ENCODE results near the gene H3-3A.

Gene H3-3A

DNA sequence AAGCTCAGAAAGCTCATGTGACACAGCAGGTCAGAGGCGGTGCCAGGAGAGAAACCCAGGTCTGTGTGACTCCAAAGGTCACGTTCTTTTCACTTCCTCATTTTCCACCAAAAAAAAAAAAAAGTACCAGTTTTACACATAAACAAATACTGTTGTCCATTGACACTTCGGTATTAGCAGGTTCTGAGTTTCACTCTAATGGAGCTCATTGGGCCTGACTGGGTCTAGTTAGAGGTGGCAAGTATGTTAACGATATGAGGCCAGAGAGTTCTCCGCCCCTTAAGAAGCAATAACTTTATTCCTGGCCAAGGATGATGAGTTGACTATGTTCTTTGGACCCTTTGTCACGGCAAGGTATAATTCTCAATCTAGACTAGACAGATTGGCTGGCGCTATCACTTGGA, 33.4 kb upstream of the H3-3A start:
- peak overlapping the region; percentile 69 for H3K4me2 ChIP-seq (ENCODE audit: low read length)

DNA sequence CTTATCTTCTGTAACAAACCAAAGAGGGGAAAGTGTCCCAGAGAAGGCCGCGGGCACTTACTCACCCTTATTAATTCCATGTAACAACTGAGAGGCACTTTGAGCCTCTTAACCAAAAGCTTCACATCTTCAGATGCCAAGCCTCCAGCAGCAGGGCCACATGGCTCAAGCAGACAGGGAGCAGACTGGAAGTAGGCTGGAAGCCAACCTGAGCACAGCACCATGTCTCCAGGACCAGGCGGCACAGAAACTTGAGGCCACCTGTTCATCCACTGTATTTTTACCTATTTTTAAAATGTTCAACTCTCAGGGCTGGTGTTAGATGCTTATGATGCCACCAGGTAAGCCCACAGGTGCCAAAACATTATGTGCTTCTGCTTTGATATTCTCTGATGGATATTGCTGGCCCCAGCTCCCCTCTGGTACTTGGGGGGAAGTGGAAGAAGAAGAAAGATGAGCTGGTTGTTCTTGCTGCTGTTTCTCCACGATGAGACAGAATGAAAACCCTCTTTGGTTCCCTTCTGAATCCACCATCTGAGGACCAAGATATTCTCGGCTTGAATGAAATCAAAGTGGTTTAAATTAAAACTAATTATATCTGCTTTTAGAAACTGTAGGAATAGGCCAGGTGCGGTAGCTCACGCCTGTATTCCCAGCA, 32.8 kb upstream of the H3-3A start:
- Histone ChIP-seq H3K36me3 (replicated peaks; ENCODE audit: low read depth, low read length) (no peaks in the 10 kb centered on the region), H3K79me2 (ENCODE audit: low read length) (no peaks in the 10 kb centered on the region), H3K4me3 (ENCODE audit: low read length) (peak overlapping the region; percentile 41), H3K9ac (ENCODE audit: low read length) (peak overlapping the region; percentile 17; the same call in 1 of the 2 replicates), H2AFZ (ENCODE audit: low read depth, low read length) (no peak overlapping the region), H3K4me2 (ENCODE audit: low read length) (peak overlapping the region; percentile 69), H3K4me1 (ENCODE audit: low read length) (peaks cover 31% of the 10 kb centered on the region), H3K27me3 (ENCODE audit: low read depth, low read length) (no peaks in the 10 kb centered on the region), H3K9me3 (ENCODE audit: insufficient read depth, low read length) (no peaks in the 10 kb centered on the region), H3K27ac (ENCODE audit: low read length) (peak overlapping the region; percentile 77), H4K20me1 (ENCODE audit: insufficient read depth, low read length) (no peaks in the 10 kb centered on the region)
- no peak for TF ChIP-seq EZH2phosphoT487 (IDR thresholded peaks at IDR 0.05; ENCODE audit: low read depth)
- TF ChIP-seq, protein P1, sequence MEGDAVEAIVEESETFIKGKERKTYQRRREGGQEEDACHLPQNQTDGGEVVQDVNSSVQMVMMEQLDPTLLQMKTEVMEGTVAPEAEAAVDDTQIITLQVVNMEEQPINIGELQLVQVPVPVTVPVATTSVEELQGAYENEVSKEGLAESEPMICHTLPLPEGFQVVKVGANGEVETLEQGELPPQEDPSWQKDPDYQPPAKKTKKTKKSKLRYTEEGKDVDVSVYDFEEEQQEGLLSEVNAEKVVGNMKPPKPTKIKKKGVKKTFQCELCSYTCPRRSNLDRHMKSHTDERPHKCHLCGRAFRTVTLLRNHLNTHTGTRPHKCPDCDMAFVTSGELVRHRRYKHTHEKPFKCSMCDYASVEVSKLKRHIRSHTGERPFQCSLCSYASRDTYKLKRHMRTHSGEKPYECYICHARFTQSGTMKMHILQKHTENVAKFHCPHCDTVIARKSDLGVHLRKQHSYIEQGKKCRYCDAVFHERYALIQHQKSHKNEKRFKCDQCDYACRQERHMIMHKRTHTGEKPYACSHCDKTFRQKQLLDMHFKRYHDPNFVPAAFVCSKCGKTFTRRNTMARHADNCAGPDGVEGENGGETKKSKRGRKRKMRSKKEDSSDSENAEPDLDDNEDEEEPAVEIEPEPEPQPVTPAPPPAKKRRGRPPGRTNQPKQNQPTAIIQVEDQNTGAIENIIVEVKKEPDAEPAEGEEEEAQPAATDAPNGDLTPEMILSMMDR (IDR thresholded peaks at IDR 0.05; ENCODE audit: low read depth, low read length): no peak

More for the DNA sequence above, 33.4 kb upstream of the H3-3A start:
- Histone ChIP-seq H3K36me3 (replicated peaks; ENCODE audit: low read depth, low read length) (no peaks in the 10 kb centered on the region), H3K4me3 (ENCODE audit: low read length) (peak overlapping the region; percentile 41), H4K20me1 (ENCODE audit: insufficient read depth, low read length) (no peaks in the 10 kb centered on the region), H3K9me3 (ENCODE audit: insufficient read depth, low read length) (no peaks in the 10 kb centered on the region), H2AFZ (ENCODE audit: low read depth, low read length) (no peak overlapping the region), H3K9ac (ENCODE audit: low read length) (peak overlapping the region; percentile 17; the same call in 1 of the 2 replicates), H3K27ac (ENCODE audit: low read length) (peak overlapping the region; percentile 77), H3K79me2 (ENCODE audit: low read length) (no peaks in the 10 kb centered on the region), H3K4me1 (ENCODE audit: low read length) (peaks cover 36% of the 10 kb centered on the region), H3K27me3 (ENCODE audit: low read depth, low read length) (no peaks in the 10 kb centered on the region)
- no peak for TF ChIP-seq EZH2phosphoT487 (IDR thresholded peaks at IDR 0.05; ENCODE audit: low read depth)
- TF ChIP-seq, protein P1 (IDR thresholded peaks at IDR 0.05; ENCODE audit: low read depth, low read length): no peak

DNA sequence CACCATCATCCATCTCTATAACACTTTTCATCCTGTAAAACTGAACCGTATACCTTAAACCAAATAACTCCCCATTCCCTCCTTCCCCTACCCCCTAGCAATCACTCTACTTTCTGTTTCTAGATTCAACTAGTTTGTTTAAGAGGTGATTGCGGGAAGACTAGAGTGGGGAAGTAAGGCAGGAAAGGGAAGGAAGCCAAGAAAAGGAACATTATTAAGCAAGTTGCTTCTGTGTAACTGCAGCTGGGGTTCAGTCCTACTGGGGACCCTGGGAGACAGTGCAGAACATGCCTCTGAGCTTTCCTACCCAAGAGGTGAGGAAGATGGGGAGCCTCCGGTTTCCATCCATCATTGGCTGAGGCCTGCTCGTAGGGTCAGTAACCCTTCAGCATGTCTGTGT, 28.9 kb upstream of the H3-3A start:
- H3K4me2 ChIP-seq (ENCODE audit: low read length): no peak overlapping the region
- H3K9ac ChIP-seq (ENCODE audit: low read length): no peak overlapping the region
- no peaks in the 10 kb centered on the region for H3K36me3 ChIP-seq (replicated peaks; ENCODE audit: low read depth, low read length)
- no peaks in the 10 kb centered on the region for H3K27me3 ChIP-seq (ENCODE audit: low read depth, low read length)
- TF ChIP-seq, protein P1 (IDR thresholded peaks at IDR 0.05; ENCODE audit: low read depth, low read length): no peak
- no peak for TF ChIP-seq EZH2phosphoT487 (IDR thresholded peaks at IDR 0.05; ENCODE audit: low read depth)
- H3K27ac ChIP-seq (ENCODE audit: low read length): no peak overlapping the region
- no peaks in the 10 kb centered on the region for H3K9me3 ChIP-seq (ENCODE audit: insufficient read depth, low read length)
- no peaks in the 10 kb centered on the region for H4K20me1 ChIP-seq (ENCODE audit: insufficient read depth, low read length)
- H3K79me2 ChIP-seq (ENCODE audit: low read length): no peaks in the 10 kb centered on the region
- no peak overlapping the region for H2AFZ ChIP-seq (ENCODE audit: low read depth, low read length)
- H3K4me3 ChIP-seq (ENCODE audit: low read length): no peak overlapping the region
- peaks cover 23% of the 10 kb centered on the region for H3K4me1 ChIP-seq (ENCODE audit: low read length)

DNA sequence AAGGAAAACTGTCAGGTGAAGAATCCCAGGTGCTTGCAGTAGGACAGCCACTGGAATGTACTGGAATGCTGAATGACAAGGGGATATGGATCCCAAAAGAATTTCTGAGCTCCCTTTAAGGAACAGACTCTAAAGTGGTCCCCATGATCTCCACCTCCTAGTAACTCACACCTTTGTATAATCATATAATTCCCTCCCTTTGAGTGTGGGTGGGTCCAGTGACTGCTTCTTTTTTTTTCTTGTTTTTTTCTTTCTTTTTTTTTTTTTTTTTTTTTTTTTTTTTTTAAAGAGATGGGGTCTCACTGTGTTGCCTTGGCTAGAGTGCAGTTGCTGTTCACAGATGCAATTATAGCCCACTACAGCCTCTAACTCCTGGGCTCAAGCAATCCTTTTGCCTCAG, 28.5 kb upstream of the H3-3A start:
- Histone ChIP-seq H3K36me3 (replicated peaks; ENCODE audit: low read depth, low read length) (no peaks in the 10 kb centered on the region), H4K20me1 (ENCODE audit: insufficient read depth, low read length) (no peaks in the 10 kb centered on the region), H3K27ac (ENCODE audit: low read length) (no peak overlapping the region), H3K4me1 (ENCODE audit: low read length) (peaks cover 19% of the 10 kb centered on the region), H2AFZ (ENCODE audit: low read depth, low read length) (no peak overlapping the region), H3K9me3 (ENCODE audit: insufficient read depth, low read length) (no peaks in the 10 kb centered on the region), H3K4me3 (ENCODE audit: low read length) (no peak overlapping the region), H3K9ac (ENCODE audit: low read length) (no peak overlapping the region), H3K27me3 (ENCODE audit: low read depth, low read length) (no peaks in the 10 kb centered on the region), H3K4me2 (ENCODE audit: low read length) (no peak overlapping the region), H3K79me2 (ENCODE audit: low read length) (no peaks in the 10 kb centered on the region)
- TF ChIP-seq, protein P1 (IDR thresholded peaks at IDR 0.05; ENCODE audit: low read depth, low read length): no peak
- TF ChIP-seq EZH2phosphoT487 (IDR thresholded peaks at IDR 0.05; ENCODE audit: low read depth): no peak

All from OCI-LY3 (cell line).